Measurements from ENCODE around the gene CNNM3. TPM values are rescaled to one million over a fixed set of nuclear protein-coding genes. Genes with fewer than 3 reads are reported as not detected.

The CNNM3 gene
- total and polyA plus RNA-seq, 8 donors, result 4.6 to 107 (median 10.8) TPM

DNA sequence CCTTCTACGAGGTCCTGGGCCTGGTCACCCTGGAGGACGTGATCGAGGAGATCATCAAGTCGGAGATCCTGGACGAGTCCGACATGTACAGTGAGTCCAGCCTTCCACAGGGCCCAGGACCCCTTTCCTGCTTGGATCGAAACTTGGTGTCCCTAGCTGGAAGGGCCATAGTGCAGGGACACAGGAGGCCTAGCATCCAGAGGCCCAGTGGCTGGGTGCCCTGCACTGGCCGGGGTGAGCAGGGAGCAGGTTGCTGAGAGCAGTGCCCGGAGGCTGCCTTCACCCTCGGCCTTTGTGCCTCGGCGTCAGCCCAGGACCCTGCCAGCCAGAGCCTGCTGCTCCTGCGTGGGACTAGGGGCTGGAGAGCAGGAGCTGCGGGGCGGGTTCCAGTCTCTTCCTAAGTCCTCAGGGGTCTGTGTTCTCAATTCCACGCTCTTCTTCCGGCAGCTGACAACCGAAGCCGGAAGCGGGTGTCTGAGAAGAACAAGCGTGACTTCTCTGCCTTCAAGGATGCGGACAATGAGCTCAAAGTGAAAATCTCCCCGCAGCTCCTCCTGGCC lies 18.9 kb upstream of the CNNM3 start:
- Histone ChIP-seq H3K4me1 (peaks cover 0 to 9% (median 8%) of the 10 kb centered on the region in 4 donors), H3K27me3 (no peaks in the 10 kb centered on the region), H3K9me3 (no peaks in the 10 kb centered on the region), H3K27ac (no peak overlapping the region), H3K4me3 (no peak overlapping the region), H3K36me3 (peaks cover 10 to 46% (median 44%) of the 10 kb centered on the region in 4 donors)
- DNase-seq, result no peak
- intact Hi-C loops (cut with DNase I; ENCODE audit: low total_unique reads), result no loop called here
- WGBS, 5 donors, result 94 to 97% (median 96%) methylated on average over 22 to 23 of the region's 23 CpGs
- no peak for TF ChIP-seq POLR2AphosphoS5 (IDR thresholded peaks at IDR 0.05)
- TF ChIP-seq EP300 (IDR thresholded peaks at IDR 0.05), result no peak
- TF ChIP-seq POLR2A (IDR thresholded peaks at IDR 0.05), result no peak

DNA sequence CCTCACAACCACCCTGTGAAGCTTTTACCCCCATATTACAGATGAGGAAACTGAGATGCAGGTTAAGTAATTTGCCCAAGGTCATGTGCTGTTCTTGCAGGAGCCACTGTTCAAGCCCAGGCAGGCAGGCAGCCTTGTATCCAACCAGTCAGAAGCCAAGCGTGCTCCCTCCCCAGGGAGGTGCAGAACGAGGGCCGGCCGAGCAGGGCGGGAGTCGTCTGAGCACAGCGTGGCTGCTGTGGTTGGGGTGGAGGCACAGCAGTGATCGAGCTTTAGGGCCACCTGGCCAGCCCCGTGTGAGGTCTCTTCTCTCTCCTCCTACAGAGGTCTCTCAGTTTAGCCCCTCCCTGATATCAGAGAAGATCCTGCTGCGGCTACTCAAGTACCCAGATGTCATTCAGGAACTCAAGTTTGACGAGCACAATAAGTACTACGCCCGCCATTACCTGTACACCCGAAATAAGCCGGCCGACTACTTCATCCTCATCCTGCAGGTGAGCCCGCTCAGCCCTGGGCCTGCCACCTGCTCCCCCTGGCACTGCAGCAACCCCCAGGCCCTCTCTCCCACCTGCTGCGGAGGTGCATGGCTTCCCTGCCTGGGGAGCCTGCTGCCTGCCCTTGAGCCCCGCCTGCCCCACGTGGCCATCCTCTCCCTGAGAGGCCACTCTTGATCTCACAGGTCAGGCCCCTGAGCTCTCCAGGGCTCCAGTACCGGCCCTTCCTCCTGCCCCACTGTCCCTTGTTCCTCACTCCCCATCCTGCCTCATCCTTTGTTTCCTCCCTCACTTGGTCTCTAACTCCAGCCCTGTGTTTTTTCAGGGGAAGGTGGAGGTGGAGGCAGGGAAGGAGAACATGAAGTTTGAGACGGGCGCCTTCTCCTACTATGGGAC lies 17.1 kb upstream of the CNNM3 start:
- no peak overlapping the region for H3K27ac ChIP-seq
- DNase-seq, result no peak
- no peak for TF ChIP-seq POLR2AphosphoS5 (IDR thresholded peaks at IDR 0.05)
- TF ChIP-seq EP300 (IDR thresholded peaks at IDR 0.05), result no peak
- TF ChIP-seq, protein P1, sequence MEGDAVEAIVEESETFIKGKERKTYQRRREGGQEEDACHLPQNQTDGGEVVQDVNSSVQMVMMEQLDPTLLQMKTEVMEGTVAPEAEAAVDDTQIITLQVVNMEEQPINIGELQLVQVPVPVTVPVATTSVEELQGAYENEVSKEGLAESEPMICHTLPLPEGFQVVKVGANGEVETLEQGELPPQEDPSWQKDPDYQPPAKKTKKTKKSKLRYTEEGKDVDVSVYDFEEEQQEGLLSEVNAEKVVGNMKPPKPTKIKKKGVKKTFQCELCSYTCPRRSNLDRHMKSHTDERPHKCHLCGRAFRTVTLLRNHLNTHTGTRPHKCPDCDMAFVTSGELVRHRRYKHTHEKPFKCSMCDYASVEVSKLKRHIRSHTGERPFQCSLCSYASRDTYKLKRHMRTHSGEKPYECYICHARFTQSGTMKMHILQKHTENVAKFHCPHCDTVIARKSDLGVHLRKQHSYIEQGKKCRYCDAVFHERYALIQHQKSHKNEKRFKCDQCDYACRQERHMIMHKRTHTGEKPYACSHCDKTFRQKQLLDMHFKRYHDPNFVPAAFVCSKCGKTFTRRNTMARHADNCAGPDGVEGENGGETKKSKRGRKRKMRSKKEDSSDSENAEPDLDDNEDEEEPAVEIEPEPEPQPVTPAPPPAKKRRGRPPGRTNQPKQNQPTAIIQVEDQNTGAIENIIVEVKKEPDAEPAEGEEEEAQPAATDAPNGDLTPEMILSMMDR (IDR thresholded peaks at IDR 0.05), result no peak
- TF ChIP-seq POLR2A (IDR thresholded peaks at IDR 0.05), result no peak
- 87 to 93% (median 90%) methylated on average over 22 to 23 of the region's 23 CpGs for WGBS, 5 donors
- no peaks in the 10 kb centered on the region for H3K9me3 ChIP-seq
- no peaks in the 10 kb centered on the region for H3K27me3 ChIP-seq
- intact Hi-C loops (cut with DNase I; ENCODE audit: low total_unique reads), result no loop called here
- no peak overlapping the region for H3K4me3 ChIP-seq
- H3K4me1 ChIP-seq, result peaks cover 0 to 9% (median 8%) of the 10 kb centered on the region in 4 donors
- peaks cover 10 to 55% (median 53%) of the 10 kb centered on the region in 4 donors for H3K36me3 ChIP-seq

- Histone ChIP-seq H3K27me3 (no peaks in the 10 kb centered on the region), H3K36me3 (peaks cover 10 to 59% (median 53%) of the 10 kb centered on the region in 4 donors), H3K4me3 (no peak overlapping the region), H3K9me3 (no peaks in the 10 kb centered on the region), H3K27ac (no peak overlapping the region), H3K4me1 (peaks cover 0 to 9% (median 8%) of the 10 kb centered on the region in 4 donors)
- DNase-seq, result no peak
- intact Hi-C loops (cut with DNase I; ENCODE audit: low total_unique reads), result no loop called here
- WGBS, 5 donors, result 90 to 97% (median 96%) methylated on average over 8 of the region's 8 CpGs
- TF ChIP-seq POLR2A (IDR thresholded peaks at IDR 0.05), result no peak
- no peak for TF ChIP-seq EP300 (IDR thresholded peaks at IDR 0.05)
- TF ChIP-seq, protein P1 (IDR thresholded peaks at IDR 0.05), result no peak
- no peak for TF ChIP-seq POLR2AphosphoS5 (IDR thresholded peaks at IDR 0.05)
Measured at GRCh38 chr2:96799623-96799935, 16.5 kb upstream of the CNNM3 start.

DNA sequence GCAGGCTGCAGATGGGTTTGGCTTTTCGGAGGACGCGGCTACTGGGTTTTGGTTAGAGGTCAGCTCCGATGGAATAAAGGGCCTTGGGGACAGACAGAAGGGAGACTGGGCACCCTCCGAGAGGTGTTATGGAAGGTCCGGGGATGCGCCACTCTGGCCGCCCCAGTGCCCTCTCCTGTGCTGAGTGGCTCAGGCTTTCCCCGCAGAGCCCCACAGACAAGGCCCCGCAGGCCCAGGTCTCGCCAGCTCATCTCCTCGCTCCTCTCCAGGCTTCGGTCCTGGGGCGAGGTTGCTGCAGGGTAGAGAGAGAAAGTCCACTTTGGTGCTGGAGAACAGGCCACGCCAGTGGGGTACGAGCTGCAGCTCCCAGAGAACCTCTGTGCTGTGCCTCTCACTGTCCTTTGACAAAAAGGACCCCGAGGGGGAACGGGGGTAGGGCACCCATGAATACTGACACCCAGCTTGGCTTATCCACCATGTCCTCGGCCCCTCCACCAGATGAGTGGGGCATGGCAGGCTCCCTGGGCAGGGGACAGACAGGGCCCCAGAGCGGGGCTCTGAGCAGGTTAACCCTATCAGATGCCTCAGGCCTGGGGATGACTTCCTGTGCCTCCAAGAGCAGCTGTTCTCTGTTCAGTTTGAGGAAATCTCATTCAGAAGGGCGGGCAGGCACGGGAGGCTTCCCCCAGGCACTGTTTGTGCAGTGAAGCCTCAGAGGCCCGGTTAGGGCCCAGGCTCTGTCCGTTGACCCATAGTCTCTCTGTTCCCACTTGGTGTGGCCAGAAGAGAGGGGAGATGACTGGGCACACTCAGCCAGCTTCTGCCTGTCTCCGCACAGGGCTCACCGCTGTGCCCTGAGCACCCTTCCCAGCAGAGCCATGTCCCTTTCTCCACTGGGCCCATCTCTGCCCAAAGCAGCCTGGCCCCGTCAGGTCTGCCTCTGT lies 15.7 kb upstream of the CNNM3 start:
- H3K27ac ChIP-seq, result peak overlapping the region in 1 of 5 donors; percentile 5
- TF ChIP-seq EP300 (IDR thresholded peaks at IDR 0.05), result no peak
- TF ChIP-seq POLR2AphosphoS5 (IDR thresholded peaks at IDR 0.05), result no peak
- TF ChIP-seq, protein P1 (IDR thresholded peaks at IDR 0.05), result no peak
- TF ChIP-seq POLR2A (IDR thresholded peaks at IDR 0.05), result no peak
- no peak overlapping the region for H3K4me3 ChIP-seq
- H3K4me1 ChIP-seq, result peaks cover 0 to 9% (median 8%) of the 10 kb centered on the region in 4 donors
- DNase-seq, result no peak
- no peaks in the 10 kb centered on the region for H3K9me3 ChIP-seq
- intact Hi-C loops (cut with DNase I; ENCODE audit: low total_unique reads), result no loop called here
- H3K36me3 ChIP-seq, result peaks cover 10 to 60% (median 53%) of the 10 kb centered on the region in 4 donors
- WGBS, 5 donors, result 84 to 94% (median 88%) methylated on average over 23 to 27 of the region's 27 CpGs
- no peaks in the 10 kb centered on the region for H3K27me3 ChIP-seq
